ENCODE results near the gene KCNIP4. TPM values are rescaled to one million over a fixed set of nuclear protein-coding genes. Genes with fewer than 3 reads are reported as not detected.
"Not testable (repeated sequence)": the region's sequence is repeated elsewhere in the genome, so short reads cannot be mapped to it uniquely, and the experiment has no call there.

KCNIP4 gene
- total RNA-seq (ENCODE audit: low replicate concordance): 0.82 and 1.7 TPM in 2 replicates

- TF ChIP-seq, protein P1, sequence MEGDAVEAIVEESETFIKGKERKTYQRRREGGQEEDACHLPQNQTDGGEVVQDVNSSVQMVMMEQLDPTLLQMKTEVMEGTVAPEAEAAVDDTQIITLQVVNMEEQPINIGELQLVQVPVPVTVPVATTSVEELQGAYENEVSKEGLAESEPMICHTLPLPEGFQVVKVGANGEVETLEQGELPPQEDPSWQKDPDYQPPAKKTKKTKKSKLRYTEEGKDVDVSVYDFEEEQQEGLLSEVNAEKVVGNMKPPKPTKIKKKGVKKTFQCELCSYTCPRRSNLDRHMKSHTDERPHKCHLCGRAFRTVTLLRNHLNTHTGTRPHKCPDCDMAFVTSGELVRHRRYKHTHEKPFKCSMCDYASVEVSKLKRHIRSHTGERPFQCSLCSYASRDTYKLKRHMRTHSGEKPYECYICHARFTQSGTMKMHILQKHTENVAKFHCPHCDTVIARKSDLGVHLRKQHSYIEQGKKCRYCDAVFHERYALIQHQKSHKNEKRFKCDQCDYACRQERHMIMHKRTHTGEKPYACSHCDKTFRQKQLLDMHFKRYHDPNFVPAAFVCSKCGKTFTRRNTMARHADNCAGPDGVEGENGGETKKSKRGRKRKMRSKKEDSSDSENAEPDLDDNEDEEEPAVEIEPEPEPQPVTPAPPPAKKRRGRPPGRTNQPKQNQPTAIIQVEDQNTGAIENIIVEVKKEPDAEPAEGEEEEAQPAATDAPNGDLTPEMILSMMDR (IDR thresholded peaks at IDR 0.05; ENCODE audit: insufficient read depth, low read length): no peak
- peak within 1 kb of the TSS; percentile 70 for H3K4me3 ChIP-seq (ENCODE audit: low read depth, low read length)
- DNase-seq (ENCODE audit: low read depth): peak; percentile 21
Observed at GRCh38 chr4:21948347-21949072, at the start of gene KCNIP4. KCNIP4 (minus strand) TSS chr4:21948772.

DNA sequence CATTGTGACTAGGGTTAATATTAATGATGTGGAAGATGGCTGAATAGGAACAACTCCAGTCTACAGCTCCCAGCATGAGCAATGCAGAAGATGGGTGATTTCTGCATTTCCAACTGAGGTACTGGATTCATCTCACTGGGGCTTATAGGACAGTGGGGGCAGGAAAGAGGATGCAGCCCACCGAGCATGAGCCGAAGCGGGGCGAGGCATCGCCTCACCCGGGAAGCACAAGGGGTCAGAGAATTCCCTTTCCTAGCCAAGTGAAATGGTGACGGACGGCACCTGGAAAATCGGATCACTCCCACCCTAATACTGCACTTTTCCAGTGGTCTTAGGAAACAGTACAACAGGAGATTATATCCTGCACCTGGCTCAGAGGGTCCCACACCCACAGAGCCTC is 48.0 kb upstream of the KCNIP4 start:
- not testable (repeated sequence) for H3K4me3 ChIP-seq (ENCODE audit: low read depth, low read length); DNase-seq (ENCODE audit: low read depth)

DNA sequence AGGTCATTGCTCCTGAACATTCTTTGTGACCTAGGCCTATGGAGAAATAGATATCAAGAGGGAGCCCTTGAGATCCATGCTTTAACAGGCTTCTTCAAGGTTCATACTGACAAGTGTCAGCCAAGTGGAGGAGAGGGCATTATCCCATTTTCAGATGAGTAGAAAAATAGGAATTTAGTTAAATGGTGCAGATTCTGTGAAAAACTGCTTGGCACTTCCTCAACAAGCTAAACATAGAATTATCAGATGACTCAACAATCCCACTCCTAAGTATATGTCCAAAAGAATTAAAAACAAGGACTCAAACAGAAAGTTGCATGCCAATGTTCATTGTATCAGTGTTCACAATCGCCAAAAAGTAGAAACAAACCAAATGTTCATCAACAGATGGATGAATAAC is 43.8 kb upstream of the KCNIP4 start:
- DNase-seq (ENCODE audit: low read depth): peak; percentile 92
- TF ChIP-seq, protein P1 (IDR thresholded peaks at IDR 0.05; ENCODE audit: insufficient read depth, low read length): no peak
- H3K4me3 ChIP-seq (ENCODE audit: low read depth, low read length): no peak overlapping the region

DNA sequence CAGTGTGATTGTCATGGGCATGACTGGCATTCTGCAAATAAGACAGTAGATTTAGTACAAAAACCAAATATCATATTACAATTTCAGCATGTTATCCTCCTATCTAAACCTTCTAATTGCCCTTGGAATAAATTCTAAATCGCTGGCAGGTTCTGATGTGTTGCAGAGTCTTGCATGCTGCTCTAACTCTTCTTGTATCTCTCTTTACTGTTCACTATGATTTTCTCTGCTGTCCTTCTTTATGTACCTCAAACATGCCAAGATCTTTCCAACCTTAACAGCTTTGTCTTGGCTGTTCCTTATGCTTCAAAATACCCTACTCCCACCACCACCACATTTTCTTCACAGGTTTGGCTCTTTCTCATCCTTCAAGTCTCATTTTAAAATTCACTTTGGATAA is 43.0 kb upstream of the KCNIP4 start:
- TF ChIP-seq, protein P1 (IDR thresholded peaks at IDR 0.05; ENCODE audit: insufficient read depth, low read length): no peak
- DNase-seq (ENCODE audit: low read depth): peak; percentile 42

DNA sequence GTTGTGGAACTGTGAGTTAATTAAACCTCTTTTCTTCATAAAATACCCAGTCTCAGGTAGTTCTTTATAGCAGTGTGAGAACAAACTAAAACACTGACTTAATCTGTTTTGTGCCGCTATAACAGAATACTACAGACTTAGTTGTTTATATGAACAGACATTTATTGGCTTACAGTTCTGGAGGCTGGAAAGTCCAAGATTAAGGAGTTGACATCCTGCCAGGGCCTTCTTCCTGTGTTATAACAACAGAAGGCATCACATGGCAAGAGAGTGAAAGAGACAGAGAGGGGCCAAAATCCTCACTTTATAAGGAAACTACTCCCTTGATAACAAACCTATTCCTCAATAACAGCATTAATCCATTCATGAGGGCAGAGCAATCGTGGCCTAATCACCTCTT is 42.5 kb upstream of the KCNIP4 start:
- TF ChIP-seq, protein P1 (IDR thresholded peaks at IDR 0.05; ENCODE audit: insufficient read depth, low read length): no peak
- H3K4me3 ChIP-seq (ENCODE audit: low read depth, low read length): no peak overlapping the region
- peak; percentile 90 for DNase-seq (ENCODE audit: low read depth)

More for the DNA sequence above, 43.0 kb upstream of the KCNIP4 start:
- H3K4me3 ChIP-seq (ENCODE audit: low read depth, low read length): no peak overlapping the region

DNA sequence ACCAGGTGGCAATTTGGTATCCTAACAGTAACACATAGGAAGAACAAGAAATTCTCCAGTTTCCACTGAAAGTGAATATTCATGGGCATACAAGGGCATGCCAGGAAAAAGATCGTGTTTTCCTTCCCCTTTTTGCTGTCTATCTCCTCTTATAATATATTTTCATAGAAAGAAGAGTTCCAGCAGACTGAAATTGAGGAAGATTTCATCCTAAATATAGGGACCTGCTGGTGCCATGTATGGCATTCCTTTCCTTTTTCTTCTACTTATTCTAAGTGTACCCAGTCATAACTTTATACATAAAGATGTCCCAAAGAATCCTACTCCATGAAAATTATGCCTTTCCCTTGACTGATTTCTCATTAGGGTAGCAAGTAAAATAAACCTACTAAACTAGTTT is 40.8 kb upstream of the KCNIP4 start:
- TF ChIP-seq, protein P1 (IDR thresholded peaks at IDR 0.05; ENCODE audit: insufficient read depth, low read length): no peak
- DNase-seq (ENCODE audit: low read depth): no peak
- no peak overlapping the region for H3K4me3 ChIP-seq (ENCODE audit: low read depth, low read length)

DNA sequence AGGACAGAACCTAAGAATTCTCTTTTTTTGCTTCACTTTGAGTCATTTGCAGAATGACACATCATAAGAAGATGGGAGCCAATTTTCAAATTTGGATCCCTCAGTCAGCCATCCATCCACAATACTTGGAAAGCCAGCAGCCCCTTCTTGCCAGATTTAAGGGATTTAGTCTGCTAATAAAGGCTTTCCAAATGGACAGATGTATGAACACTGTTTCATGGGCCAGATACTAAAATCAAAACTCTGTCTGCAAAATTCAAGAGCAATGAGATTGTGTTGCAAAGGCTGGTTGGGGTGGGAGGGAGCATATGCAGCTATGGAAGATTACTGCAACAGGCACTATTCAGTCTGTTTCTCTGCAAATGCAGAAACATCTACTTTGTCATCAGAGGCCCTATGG is 37.7 kb upstream of the KCNIP4 start:
- TF ChIP-seq, protein P1 (IDR thresholded peaks at IDR 0.05; ENCODE audit: insufficient read depth, low read length): no peak
- peak; percentile 69 for DNase-seq (ENCODE audit: low read depth)
- H3K4me3 ChIP-seq (ENCODE audit: low read depth, low read length): no peak overlapping the region
